ENCODE results near the gene GPA33.

DNA sequence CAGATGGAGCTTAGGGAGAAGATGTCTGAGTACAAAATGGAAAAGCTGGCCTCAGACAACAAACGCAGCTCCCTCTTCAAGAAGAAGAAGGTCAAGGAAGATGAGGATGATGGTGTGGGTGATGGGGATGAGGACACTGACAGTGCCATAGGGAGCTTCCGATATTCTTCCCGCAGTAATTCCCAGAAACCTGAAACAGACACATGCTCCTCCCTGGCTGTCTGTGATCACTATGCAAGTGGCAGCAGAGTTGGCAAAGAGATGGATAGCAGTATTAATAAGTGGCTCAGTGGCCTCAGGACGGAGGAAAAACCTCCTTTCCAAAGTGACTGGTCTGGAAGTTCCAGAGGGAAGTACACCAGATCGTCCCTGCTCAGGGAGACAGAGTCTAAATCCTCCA is 37.5 kb upstream of the GPA33 start:
- TF ChIP-seq, protein P1, sequence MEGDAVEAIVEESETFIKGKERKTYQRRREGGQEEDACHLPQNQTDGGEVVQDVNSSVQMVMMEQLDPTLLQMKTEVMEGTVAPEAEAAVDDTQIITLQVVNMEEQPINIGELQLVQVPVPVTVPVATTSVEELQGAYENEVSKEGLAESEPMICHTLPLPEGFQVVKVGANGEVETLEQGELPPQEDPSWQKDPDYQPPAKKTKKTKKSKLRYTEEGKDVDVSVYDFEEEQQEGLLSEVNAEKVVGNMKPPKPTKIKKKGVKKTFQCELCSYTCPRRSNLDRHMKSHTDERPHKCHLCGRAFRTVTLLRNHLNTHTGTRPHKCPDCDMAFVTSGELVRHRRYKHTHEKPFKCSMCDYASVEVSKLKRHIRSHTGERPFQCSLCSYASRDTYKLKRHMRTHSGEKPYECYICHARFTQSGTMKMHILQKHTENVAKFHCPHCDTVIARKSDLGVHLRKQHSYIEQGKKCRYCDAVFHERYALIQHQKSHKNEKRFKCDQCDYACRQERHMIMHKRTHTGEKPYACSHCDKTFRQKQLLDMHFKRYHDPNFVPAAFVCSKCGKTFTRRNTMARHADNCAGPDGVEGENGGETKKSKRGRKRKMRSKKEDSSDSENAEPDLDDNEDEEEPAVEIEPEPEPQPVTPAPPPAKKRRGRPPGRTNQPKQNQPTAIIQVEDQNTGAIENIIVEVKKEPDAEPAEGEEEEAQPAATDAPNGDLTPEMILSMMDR (IDR thresholded peaks at IDR 0.05; ENCODE audit: insufficient read depth, low read length, poor library complexity, severe bottlenecking), result no peak
- no peak for TF ChIP-seq EZH2phosphoT487 (conservative IDR thresholded peaks at IDR 0.05; ENCODE audit: low read length)

All from SU-DHL-6 (cell line).